Natural killer cell (primary cell): ENCODE measurements around the gene CDKN2AIP. TPM values are rescaled to one million over a fixed set of nuclear protein-coding genes. Genes with fewer than 3 reads are reported as not detected.

ENCODE experiments used
- ATAC-seq, 3 donors: fragments of 150-1000 bp in 2 of 3; fragments of 200-7000 bp in 1 of 3; cut with Tn5 transposase; 1 replicate in 1 of 3; 2 replicates in 2 of 3; pipeline ENCODE4 v1.10.0; 2021; ENCODE audit warnings: mild to moderate bottlenecking in 2 of 3, moderate library complexity in 2 of 3
- DNase-seq, 2 donors: peaks; one replicate each; pipeline versions ENCODE4 v3.0.0 to v3.0.0-alpha.2; 2013 to 2021; ENCODE audit warnings: mixed read lengths in 1 of 2
- H3K27ac ChIP-seq: one replicate; pipeline ENCODE4 v1.5.1; 2013; ENCODE audit warnings: mild to moderate bottlenecking, low read length
- H3K27me3 ChIP-seq: one replicate; pipeline ENCODE4 v1.6.1; 2013; ENCODE audit warnings: low read length; ENCODE audit not compliant: control insufficient read depth, insufficient read depth
- H3K36me3 ChIP-seq: one replicate; pipeline ENCODE4 v1.6.1; 2013; ENCODE audit warnings: low read length; ENCODE audit not compliant: control insufficient read depth, insufficient read depth
- H3K4me1 ChIP-seq: one replicate; pipeline ENCODE4 v1.6.1; 2013; ENCODE audit warnings: low read length; ENCODE audit not compliant: control insufficient read depth, insufficient read depth
- H3K4me3 ChIP-seq: one replicate; pipeline ENCODE4 v1.5.1; 2013; ENCODE audit warnings: low read length
- H3K9me3 ChIP-seq: one replicate; pipeline ENCODE4 v1.6.1; 2013; ENCODE audit warnings: low read length; ENCODE audit not compliant: control insufficient read depth, insufficient read depth
- H3K27ac Mint-ChIP-seq, 2 donors: one replicate each; pipeline ENCODE4 v1.8.0; 2022; ENCODE audit warnings: mild to moderate bottlenecking in 2 of 2, mixed read lengths in 2 of 2, moderate library complexity in 1 of 2
- H3K27me3 Mint-ChIP-seq, 2 donors: one replicate each; pipeline ENCODE4 v1.8.0; 2022; ENCODE audit warnings: low read depth in 2 of 2, mixed read lengths in 2 of 2
- H3K36me3 Mint-ChIP-seq: one replicate; pipeline ENCODE4 v1.8.0; 2022; ENCODE audit warnings: mixed read lengths
- H3K4me1 Mint-ChIP-seq, 2 donors: one replicate each; pipeline ENCODE4 v1.8.0; 2022; ENCODE audit warnings: mixed read lengths in 2 of 2
- H3K4me3 Mint-ChIP-seq: one replicate; pipeline ENCODE4 v1.8.0; 2022; ENCODE audit warnings: mild to moderate bottlenecking, moderate library complexity, mixed read lengths
- H3K9me3 Mint-ChIP-seq, 2 donors: one replicate each; pipeline ENCODE4 v1.8.0; 2022; ENCODE audit warnings: mixed read lengths in 2 of 2
- CTCF ChIP-seq: fragments of 200-600 bp; IDR thresholded peaks from one replicate; pipeline ENCODE4 v1.8.0; 2022; ENCODE audit warnings: antibody characterized with exemption
- WGBS: methylation state at CpG from one replicate; pipeline ENCODE4 v1.1.7; 2013; ENCODE audit warnings: missing lambda C conversion rate; ENCODE audit not compliant: insufficient coverage; 5-methylcytosine and 5-hydroxymethylcytosine counted together
- intact Hi-C: fragments of 100-400 bp; cut with micrococcal nuclease; formaldehyde crosslinking; loops from one replicate; pipeline ENCODE4 v1.14.2; 2022
- total RNA-seq, 4 donors: library from RNA; stranded (reverse); fragments of 120-200 nt in 1 of 4; gene quantifications; one replicate each; pipeline versions ENCODE4 v1.2.3 to v1.2.4, GENCODE V29; 2013 to 2022

Gene CDKN2AIP
- total RNA-seq, 3 donors from 2014 or later (not counting 1 experiment from before 2014, with no cell fraction given), result 24.2 to 27.3 (median 25.7) TPM

DNA sequence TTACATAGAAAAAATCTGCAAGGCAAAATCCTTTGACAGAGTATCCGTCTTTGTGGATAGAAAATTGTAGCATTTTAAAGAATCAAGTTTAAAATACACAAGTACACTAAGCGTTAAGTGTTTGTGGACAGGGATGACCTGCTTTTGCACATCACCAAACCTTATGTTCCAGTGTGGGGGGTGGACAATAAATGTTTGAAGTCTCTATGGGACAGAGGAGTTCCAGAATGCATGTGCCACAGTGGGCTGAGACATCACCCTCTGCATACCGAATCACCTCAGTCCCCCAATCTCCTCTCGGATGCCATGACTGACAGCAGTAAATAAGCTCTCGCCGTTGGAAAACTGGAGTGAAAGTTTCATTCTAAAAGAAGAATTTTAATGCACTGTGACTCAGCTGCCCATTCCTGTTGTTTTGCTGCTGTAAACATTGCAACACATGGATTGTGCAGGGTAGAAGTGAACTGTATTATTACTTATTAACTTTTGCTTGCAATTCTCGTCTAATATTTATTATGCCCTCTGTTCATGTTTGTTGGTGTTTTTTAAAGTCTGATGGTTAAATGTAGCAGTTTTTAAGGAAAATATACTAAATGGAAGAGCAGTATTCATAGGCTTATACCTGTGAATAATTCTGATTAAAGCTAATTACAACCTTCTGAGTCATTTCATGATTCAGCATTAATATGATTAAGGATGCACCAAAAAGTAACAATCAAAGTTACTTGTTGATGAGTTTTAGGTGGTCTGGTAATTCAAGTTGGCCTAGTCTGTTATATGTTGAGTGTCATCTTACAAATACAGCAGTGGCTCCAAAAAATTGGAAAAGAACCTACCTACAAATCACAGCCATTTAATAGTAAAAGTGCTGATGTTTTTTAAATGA lies 24.0 kb downstream of the CDKN2AIP start:
- Histone ChIP-seq H3K4me1 (no peaks in the 10 kb centered on the region), H3K9me3 (no peaks in the 10 kb centered on the region), H3K4me3 (no peak overlapping the region), H3K27me3 (no peaks in the 10 kb centered on the region), H3K27ac (no peak overlapping the region), H3K36me3 (no peaks in the 10 kb centered on the region)
- no peak overlapping the region for H3K27ac Mint-ChIP-seq
- WGBS, result 91% methylated on average over 4 of the region's 7 CpGs
- no peak for TF ChIP-seq CTCF
- no peaks in the 10 kb centered on the region for H3K9me3 Mint-ChIP-seq
- H3K4me1 Mint-ChIP-seq, result peaks cover 0 to 7% of the 10 kb centered on the region in 2 donors
- ATAC-seq (no peak), DNase-seq (no peak)
- intact Hi-C loops, result no loop called here
- no peaks in the 10 kb centered on the region for H3K36me3 Mint-ChIP-seq
- H3K4me3 Mint-ChIP-seq, result no peak overlapping the region
- H3K27me3 Mint-ChIP-seq, result no peaks in the 10 kb centered on the region

DNA sequence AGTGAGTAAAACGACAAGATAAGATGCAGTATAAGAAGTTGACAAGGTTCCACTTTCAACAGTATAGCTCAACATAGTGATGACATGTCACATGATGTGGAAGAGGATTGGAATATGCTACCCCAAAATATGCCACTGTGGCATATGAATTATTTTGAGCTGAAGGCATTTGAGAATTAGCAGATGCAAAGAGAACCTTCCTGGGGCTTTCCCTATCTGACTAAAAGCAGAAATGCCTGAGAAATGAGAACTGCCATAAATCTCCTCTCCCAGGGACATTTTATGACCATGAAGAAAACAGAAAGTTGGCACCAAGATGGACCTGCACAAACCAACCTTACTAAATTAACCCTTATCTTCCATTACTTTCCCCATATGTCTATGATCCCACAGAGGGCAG lies 24.8 kb downstream of the CDKN2AIP start:
- 88% methylated on average over 1 of the region's 1 CpG for WGBS

DNA sequence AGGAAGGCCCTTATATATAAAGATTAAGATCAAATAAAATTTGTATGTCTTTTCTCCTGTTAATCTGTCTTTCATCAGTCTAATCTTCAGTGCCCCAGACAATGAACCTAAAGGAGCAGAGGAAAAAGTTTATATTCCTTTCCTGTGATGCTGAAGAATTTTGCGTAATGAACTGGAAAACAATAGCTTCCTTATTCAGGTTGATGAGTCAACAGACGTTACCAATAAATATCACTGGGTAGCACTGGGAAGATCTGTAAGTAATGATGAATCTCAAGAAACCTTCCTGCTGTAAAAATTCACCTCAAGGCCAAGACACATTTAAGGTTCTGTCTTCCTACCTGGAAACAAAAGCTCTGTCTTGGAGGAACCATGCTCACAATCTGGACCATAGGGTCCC lies 25.5 kb downstream of the CDKN2AIP start:
- H3K36me3 Mint-ChIP-seq, result no peaks in the 10 kb centered on the region
- Histone ChIP-seq H3K27me3 (no peaks in the 10 kb centered on the region), H3K36me3 (no peaks in the 10 kb centered on the region), H3K27ac (no peak overlapping the region), H3K9me3 (no peaks in the 10 kb centered on the region), H3K4me3 (no peak overlapping the region), H3K4me1 (no peaks in the 10 kb centered on the region)
- 100% methylated on average over 2 of the region's 2 CpGs for WGBS
- H3K4me1 Mint-ChIP-seq, result peaks cover 0 to 7% of the 10 kb centered on the region in 2 donors
- TF ChIP-seq CTCF, result no peak
- no peak for ATAC-seq
- no peak overlapping the region for H3K27ac Mint-ChIP-seq
- no peaks in the 10 kb centered on the region for H3K9me3 Mint-ChIP-seq
- H3K27me3 Mint-ChIP-seq, result no peaks in the 10 kb centered on the region
- no peak for DNase-seq
- intact Hi-C loops, result no loop called here
- H3K4me3 Mint-ChIP-seq, result no peak overlapping the region

More for the DNA sequence above, 24.8 kb downstream of the CDKN2AIP start:
- intact Hi-C loops, result no loop called here
- H3K4me1 Mint-ChIP-seq, result peaks cover 0 to 7% of the 10 kb centered on the region in 2 donors
- no peak for DNase-seq
- no peak for ATAC-seq
- H3K36me3 ChIP-seq, result no peaks in the 10 kb centered on the region
- no peaks in the 10 kb centered on the region for H3K27me3 Mint-ChIP-seq
- no peaks in the 10 kb centered on the region for H3K27me3 ChIP-seq
- H3K36me3 Mint-ChIP-seq, result no peaks in the 10 kb centered on the region
- H3K9me3 ChIP-seq, result no peaks in the 10 kb centered on the region
- H3K4me3 Mint-ChIP-seq, result no peak overlapping the region
- no peak overlapping the region for H3K27ac Mint-ChIP-seq
- no peaks in the 10 kb centered on the region for H3K4me1 ChIP-seq
- no peak for TF ChIP-seq CTCF
- H3K9me3 Mint-ChIP-seq, result no peaks in the 10 kb centered on the region
- H3K4me3 ChIP-seq, result no peak overlapping the region
- H3K27ac ChIP-seq, result no peak overlapping the region
